Esophagus muscularis mucosa (tissue), 3 donors: ENCODE results near the gene GOLGA7B.

Source experiments
- POLR2A ChIP-seq: fragments of 450-650 bp; IDR thresholded peaks from one replicate; pipeline ENCODE4 v1.6.1; 2017; ENCODE audit warnings: antibody characterized with exemption, moderate library complexity, mild to moderate bottlenecking, low read depth
- POLR2AphosphoS5 ChIP-seq, 2 donors: sonication (generic); formaldehyde crosslinking; IDR thresholded peaks; one replicate each; pipeline ENCODE4 v1.6.1; 2017; ENCODE audit warnings: antibody characterized with exemption in 2 of 2
- TF ChIP-seq, protein P1 (sequence below), 3 experiments: fragments of 200-600 bp in 2 of 3; fragments of 450-650 bp in 1 of 3; sonication (generic) in 2 of 3; IDR thresholded peaks; one replicate each; pipeline ENCODE4 v1.5.1; 2017 to 2019; ENCODE audit warnings: antibody characterized with exemption in 3 of 3, mild to moderate bottlenecking in 2 of 3, moderate library complexity in 1 of 3

DNA sequence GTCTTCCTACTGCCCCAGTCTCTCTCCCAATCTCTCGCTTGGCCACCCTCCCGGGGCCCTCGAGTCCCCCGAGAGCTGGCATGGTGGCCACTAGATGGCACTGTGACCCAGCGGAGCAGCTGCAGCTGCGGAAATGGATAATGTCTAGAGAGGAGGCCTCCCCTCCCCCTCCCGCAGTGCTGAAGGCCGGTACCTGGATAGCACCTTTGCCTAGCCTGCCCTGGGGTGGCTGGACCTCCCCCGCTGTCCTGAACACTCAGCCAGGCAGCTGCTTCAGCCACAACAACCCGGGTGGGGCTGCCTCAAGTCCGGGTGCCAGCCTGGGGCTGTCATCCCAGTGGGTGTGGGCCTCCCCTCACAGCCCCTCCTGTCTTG lies 65.2 kb downstream of the GOLGA7B start:
- TF ChIP-seq, protein P1, sequence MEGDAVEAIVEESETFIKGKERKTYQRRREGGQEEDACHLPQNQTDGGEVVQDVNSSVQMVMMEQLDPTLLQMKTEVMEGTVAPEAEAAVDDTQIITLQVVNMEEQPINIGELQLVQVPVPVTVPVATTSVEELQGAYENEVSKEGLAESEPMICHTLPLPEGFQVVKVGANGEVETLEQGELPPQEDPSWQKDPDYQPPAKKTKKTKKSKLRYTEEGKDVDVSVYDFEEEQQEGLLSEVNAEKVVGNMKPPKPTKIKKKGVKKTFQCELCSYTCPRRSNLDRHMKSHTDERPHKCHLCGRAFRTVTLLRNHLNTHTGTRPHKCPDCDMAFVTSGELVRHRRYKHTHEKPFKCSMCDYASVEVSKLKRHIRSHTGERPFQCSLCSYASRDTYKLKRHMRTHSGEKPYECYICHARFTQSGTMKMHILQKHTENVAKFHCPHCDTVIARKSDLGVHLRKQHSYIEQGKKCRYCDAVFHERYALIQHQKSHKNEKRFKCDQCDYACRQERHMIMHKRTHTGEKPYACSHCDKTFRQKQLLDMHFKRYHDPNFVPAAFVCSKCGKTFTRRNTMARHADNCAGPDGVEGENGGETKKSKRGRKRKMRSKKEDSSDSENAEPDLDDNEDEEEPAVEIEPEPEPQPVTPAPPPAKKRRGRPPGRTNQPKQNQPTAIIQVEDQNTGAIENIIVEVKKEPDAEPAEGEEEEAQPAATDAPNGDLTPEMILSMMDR (IDR thresholded peaks at IDR 0.05) = peak; percentile 86 to 91 (median 91)
- no peak for TF ChIP-seq POLR2A
- TF ChIP-seq POLR2AphosphoS5 (IDR thresholded peaks at IDR 0.05) = no peak
